HG02678 (cell line): Measurements from ENCODE around the gene WSCD2.

Experiments used
- ATAC-seq: cut with Tn5 transposase; IDR thresholded peaks from one replicate; pipeline ENCODE4 v1.9.1; 2021; ENCODE audit warnings: mild to moderate bottlenecking, moderate library complexity; ENCODE audit not compliant: unreplicated experiment

Gene WSCD2

GRCh38 chr12:108231109-108231905 is 102.2 kb downstream of the WSCD2 start:
- ATAC-seq: no peak

DNA sequence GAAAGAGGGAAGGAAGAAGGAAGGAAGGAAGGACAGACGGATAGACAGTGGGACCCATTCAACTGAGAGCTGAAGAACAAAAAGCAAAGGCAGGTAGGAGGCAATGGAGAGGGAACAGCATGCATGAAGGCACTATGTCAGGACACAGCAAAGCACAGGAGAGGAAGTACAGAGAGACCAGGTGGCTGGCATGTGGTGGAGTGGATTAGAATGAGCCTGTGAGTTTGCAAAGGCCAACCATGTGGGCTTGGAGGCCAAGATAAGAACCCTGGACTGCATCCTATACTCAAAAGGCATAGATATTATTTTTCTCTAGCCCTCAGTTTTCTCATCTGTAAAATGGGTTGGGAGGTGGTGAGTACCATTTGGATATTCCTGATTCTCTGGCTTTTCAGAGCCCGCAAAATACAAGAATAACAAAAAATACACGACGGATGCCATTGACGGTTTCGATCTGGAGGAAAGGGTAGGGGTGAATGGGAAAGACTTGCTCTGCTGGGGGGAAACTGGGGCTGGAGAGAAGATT is 102.9 kb downstream of the WSCD2 start:
- ATAC-seq: no peak

GRCh38 chr12:108232565-108232964 is 103.5 kb downstream of the WSCD2 start:
- ATAC-seq: no peak

DNA sequence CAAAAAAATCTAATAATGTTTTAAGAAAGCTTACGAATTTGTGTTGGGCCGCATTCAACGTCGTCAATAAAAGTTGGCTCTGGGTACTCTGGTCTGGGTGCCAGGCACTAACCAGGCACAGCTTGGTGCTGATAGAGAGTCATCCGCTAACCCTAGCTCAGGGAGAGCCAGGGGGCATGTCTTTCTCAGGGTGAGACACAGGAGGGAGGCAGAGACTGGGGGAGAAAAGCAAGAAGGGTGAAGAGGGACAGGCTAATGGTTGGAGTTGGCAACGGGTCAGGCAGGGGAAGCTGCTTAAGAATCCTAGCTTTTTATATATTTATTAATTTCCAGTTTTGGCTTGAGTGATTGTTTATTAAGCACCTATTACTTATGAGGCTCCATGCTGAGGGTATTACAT is 105.1 kb downstream of the WSCD2 start:
- ATAC-seq: no peak

GRCh38 chr12:108235197-108235984 is 106.3 kb downstream of the WSCD2 start:
- no peak for ATAC-seq

- no peak for ATAC-seq
These were observed 106.8 kb downstream of the WSCD2 start for GRCh38 chr12:108235985-108236263.

GRCh38 chr12:108236366-108236765 is 107.3 kb downstream of the WSCD2 start:
- ATAC-seq: no peak

GRCh38 chr12:108237272-108237671 is 108.2 kb downstream of the WSCD2 start:
- ATAC-seq: no peak

DNA sequence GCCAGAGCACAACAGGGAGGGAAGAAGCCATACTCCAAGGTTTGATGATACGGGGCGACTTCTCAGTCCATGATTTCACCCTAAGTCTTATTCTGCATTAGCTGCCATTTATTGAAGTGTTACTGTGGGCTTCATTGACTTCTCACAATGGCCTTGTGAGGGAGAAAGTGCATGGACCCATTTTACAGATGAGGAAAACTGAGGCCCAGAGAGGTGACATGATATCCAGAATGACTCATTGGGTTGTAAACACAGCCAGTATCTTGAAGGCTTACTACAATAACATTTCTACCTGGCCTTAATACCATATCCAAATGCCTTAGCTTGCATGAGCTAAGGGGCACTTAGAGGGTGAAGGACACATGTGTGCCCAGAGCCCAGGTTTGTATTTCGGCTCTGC is 109.4 kb downstream of the WSCD2 start:
- no peak for ATAC-seq

DNA sequence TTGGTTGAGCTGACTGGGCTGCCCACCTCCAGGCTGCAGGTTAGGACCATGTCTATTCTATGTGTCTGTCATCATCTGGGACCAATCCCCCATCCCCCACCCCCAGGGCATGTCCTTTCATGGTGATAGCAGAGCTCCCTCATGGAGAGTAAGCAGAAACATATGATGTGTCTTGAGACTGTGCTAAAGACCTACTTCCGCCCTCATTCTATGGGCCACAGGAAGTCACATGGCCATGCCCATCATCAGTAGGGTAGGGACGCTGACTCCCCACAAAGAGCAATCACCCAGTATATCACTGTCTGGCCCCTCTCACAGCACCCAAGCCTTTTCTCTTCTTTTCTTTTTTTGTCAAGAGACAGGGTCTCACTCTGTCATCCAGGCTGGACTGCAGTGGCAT is 110.3 kb downstream of the WSCD2 start:
- ATAC-seq: no peak

- ATAC-seq: no peak
These were observed 111.1 kb downstream of the WSCD2 start for GRCh38 chr12:108240027-108240785.

- no peak for ATAC-seq
These were observed 111.8 kb downstream of the WSCD2 start for GRCh38 chr12:108240928-108241327.

- ATAC-seq: no peak
These were observed 113.1 kb downstream of the WSCD2 start for GRCh38 chr12:108241986-108242703.

DNA sequence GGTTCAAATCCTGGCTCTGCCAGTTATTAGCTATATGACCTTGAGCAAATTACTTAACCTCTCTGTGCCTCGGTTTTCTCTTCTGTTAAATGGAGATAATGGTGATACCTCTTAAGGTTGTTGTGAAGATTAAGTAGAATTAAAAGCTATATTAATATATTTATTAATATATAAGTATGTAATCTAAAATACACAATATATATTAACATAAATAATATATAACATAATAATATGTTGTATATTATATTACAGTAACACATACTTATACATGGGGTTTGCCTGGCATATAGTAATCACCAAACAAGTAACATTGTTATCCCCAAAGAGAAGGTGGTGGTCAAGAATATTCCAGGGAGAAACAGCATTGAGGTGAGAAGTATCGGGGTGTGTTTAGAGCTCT is 118.0 kb downstream of the WSCD2 start:
- ATAC-seq: no peak

DNA sequence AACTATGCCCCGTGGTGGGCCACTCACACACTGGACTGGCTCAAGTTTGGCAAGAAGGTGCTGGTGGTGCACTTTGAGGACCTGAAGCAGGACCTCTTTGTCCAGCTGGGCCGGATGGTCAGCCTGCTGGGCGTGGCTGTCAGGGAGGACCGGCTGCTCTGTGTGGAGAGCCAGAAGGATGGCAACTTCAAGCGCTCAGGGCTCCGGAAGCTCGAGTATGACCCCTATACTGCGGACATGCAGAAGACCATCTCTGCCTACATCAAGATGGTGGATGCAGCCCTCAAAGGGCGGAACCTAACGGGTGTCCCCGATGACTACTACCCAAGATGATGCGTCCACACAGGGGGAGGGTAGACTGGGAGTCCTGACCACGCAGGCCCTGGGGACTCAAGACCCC is 118.9 kb downstream of the WSCD2 start:
- ATAC-seq: no peak

DNA sequence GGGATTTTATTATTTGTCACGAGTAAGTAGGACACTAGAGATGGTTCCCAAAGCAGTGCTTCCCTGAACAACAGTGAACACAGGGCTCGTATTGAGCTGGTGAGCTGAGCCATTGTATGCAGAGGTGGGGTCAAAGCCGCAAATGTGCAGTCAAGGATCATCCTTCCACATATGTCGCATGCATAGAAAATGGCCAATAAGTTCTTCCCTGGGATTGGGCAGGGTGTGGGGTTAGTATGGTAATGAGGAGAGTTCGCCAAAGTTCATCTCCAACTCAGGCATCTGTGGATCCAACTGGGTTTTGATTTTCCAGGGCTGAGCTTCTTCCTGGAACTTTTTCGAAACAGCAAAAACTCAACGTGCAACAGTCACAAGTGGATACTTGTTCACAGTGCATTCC is 123.4 kb downstream of the WSCD2 start:
- no peak for ATAC-seq

DNA sequence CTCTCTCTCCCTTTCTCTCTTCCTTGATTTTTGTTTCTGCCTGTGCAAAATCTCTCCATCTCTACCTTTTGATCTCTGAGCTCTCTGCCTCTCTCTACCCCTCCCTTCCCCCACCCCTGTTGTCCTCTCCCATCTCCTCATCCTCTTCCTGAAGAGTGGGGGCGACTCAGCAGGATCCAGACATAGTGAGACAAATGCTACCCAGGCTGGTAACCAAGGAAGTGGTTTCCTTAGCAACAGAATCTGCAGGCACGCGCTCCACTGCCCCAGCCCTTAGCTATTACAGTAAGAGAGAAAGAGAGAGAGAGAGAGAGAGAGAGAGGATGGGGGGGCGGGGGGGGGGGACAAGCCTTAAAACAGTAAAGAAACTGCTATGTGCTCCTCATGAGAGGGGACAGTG is 124.5 kb downstream of the WSCD2 start:
- ATAC-seq: no peak

DNA sequence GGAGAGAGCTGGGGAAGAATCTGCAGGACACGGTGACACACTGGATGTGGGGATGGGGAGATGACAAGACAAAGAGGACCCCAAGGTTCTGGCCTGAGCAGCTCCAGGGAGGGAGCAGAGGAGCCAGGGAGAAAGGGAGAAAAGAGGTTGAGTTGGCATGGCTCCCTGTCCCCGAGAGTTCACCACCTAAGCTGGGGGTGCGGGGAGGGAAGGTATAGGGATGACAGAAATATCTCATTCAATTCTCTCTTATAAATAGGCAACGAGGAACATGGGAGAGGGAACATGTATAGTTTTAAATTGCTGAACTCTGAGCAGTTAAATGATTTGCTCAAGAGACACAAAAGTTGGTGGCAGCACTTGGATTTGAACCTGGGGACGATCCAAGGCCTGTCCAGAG is 124.9 kb downstream of the WSCD2 start:
- no peak for ATAC-seq

DNA sequence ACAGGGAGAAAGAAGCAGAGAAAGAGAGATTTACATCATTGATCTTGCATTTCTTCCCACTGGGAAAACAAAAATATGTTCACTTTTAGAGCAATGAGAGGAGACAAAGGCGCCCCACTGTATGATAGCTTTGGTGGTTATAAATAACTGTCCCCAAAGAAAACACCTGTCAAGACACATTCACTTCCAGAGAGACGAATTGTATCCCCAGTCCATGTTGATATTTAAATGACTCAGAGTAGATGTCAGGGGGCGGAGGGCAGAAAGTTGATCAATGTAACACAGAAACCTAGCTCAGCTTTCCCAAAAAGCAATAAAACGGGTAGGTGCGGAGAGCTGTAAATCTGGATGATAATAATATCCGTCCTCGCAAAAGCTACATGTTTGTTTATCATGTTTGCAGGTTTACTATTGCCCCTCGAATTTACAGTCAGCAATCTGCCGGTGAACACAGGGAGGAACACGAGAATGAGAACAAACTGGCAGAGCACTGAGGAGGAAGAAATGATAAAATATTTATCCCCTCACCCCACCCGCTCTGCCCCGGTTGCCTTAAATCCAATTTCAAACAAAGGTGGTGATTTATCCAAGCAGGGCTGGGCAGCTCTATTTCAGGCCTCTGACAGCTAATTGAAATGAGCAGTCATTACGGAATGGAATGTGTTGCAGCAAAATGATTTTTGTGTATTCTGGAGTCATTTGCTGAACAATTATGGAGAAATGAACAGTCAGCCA is 125.6 kb downstream of the WSCD2 start:
- ATAC-seq: no peak

- no peak for ATAC-seq
These were observed 126.1 kb downstream of the WSCD2 start for GRCh38 chr12:108255252-108255602.
